ENCODE data around the gene AGPS.

- TF ChIP-seq CHD2 (IDR thresholded peaks at IDR 0.05; ENCODE audit: low read length, partially characterized antibody) (no peak), ZFP36 (IDR thresholded peaks at IDR 0.05; ENCODE audit: borderline replicate concordance, partially characterized antibody) (no peak), CTCF (IDR thresholded peaks at IDR 0.05) (no peak), JUNB (IDR thresholded peaks at IDR 0.05) (no peak), ZC3H11A (IDR thresholded peaks at IDR 0.05) (no peak), E2F6 (IDR thresholded peaks at IDR 0.05; ENCODE audit: borderline replicate concordance, low read depth) (no peak), RAD21 (conservative IDR thresholded peaks at IDR 0.05 in 1 of 2, IDR thresholded peaks at IDR 0.05 in 1 of 2) (no peak), HOXB13 (CRISPR knock-in tag; IDR thresholded peaks at IDR 0.05; ENCODE audit: low read depth) (no peak)
These were observed 156.6 kb downstream of the AGPS start for GRCh38 chr2:177549171-177549570.
